ENCODE data around the gene NAGK.

Gene NAGK

GRCh38 chr2:71121479-71121878 is 53.0 kb downstream of the NAGK start:
- Histone ChIP-seq H3K36me3 (ENCODE audit: insufficient read depth, low read length) (peaks cover 35% of the 10 kb centered on the region; the same call in 1 of the 2 replicates), H3K4me3 (ENCODE audit: low read depth in 1 of 2, low read length in 2 of 2) (no peak overlapping the region)

GRCh38 chr2:71122387-71123298 is 54.2 kb downstream of the NAGK start:
- Histone ChIP-seq H3K27me3 (ENCODE audit: insufficient read depth, low read length, poor library complexity) (no peaks in the 10 kb centered on the region), H3K79me2 (ENCODE audit: insufficient read depth, low read length) (peaks cover 12% of the 10 kb centered on the region), H3K9me3 (ENCODE audit: insufficient read depth, low read length, severe bottlenecking) (no peaks in the 10 kb centered on the region), H4K20me1 (ENCODE audit: insufficient read depth, low read length) (no peaks in the 10 kb centered on the region; the same call in 1 of the 2 replicates), H3K4me3 (ENCODE audit: low read depth in 1 of 2, low read length in 2 of 2) (no peak overlapping the region), H3K36me3 (ENCODE audit: insufficient read depth, low read length) (peaks cover 33% of the 10 kb centered on the region; the same call in 1 of the 2 replicates), H2AFZ (ENCODE audit: low read depth, low read length) (no peak overlapping the region), H3K4me1 (ENCODE audit: insufficient read depth, low read length) (peaks cover 6% of the 10 kb centered on the region), H3K4me2 (ENCODE audit: insufficient read depth, low read length) (no peak overlapping the region), H3K27ac (ENCODE audit: low read length) (no peak overlapping the region), H3K9ac (ENCODE audit: low read depth, low read length) (no peak overlapping the region)
- DNase-seq, result no peak
- no peak for TF ChIP-seq CTCF (IDR thresholded peaks at IDR 0.05; ENCODE audit: borderline replicate concordance, extremely low read depth, low read length, poor library complexity, severe bottlenecking)
- TF ChIP-seq EZH2 (IDR thresholded peaks at IDR 0.05; ENCODE audit: borderline replicate concordance, low read depth, low read length, severe bottlenecking), result no peak
- no peak for ATAC-seq (ENCODE audit: insufficient read depth, low read depth)

More at GRCh38 chr2:71121479-71121878, 53.0 kb downstream of the NAGK start:
- peaks cover 6% of the 10 kb centered on the region; the same call in 1 of the 2 replicates for H3K79me2 ChIP-seq (ENCODE audit: insufficient read depth, low read length)
- no peaks in the 10 kb centered on the region for H3K9me3 ChIP-seq (ENCODE audit: insufficient read depth, low read length, severe bottlenecking)
- no peaks in the 10 kb centered on the region for H3K4me1 ChIP-seq (ENCODE audit: insufficient read depth, low read length)
- H4K20me1 ChIP-seq (ENCODE audit: insufficient read depth, low read length), result no peaks in the 10 kb centered on the region; the same call in 1 of the 2 replicates
- H3K9ac ChIP-seq (ENCODE audit: low read depth, low read length), result no peak overlapping the region
- no peak overlapping the region for H3K4me2 ChIP-seq (ENCODE audit: insufficient read depth, low read length)
- DNase-seq, result no peak
- no peak overlapping the region for H2AFZ ChIP-seq (ENCODE audit: low read depth, low read length)
- H3K27ac ChIP-seq (ENCODE audit: low read length), result no peak overlapping the region
- ATAC-seq (ENCODE audit: insufficient read depth, low read depth), result no peak
- TF ChIP-seq EZH2 (IDR thresholded peaks at IDR 0.05; ENCODE audit: borderline replicate concordance, low read depth, low read length, severe bottlenecking), result no peak
- TF ChIP-seq CTCF (IDR thresholded peaks at IDR 0.05; ENCODE audit: borderline replicate concordance, extremely low read depth, low read length, poor library complexity, severe bottlenecking), result no peak
- H3K27me3 ChIP-seq (ENCODE audit: insufficient read depth, low read length, poor library complexity), result no peaks in the 10 kb centered on the region

GRCh38 chr2:71125506-71126294 is 57.3 kb downstream of the NAGK start:
- H3K4me2 ChIP-seq (ENCODE audit: insufficient read depth, low read length), result no peak overlapping the region
- H3K36me3 ChIP-seq (ENCODE audit: insufficient read depth, low read length), result peaks cover 27% of the 10 kb centered on the region
- peaks cover 23% of the 10 kb centered on the region for H3K4me1 ChIP-seq (ENCODE audit: insufficient read depth, low read length)
- H3K9me3 ChIP-seq (ENCODE audit: insufficient read depth, low read length, severe bottlenecking), result no peaks in the 10 kb centered on the region
- no peak overlapping the region for H3K9ac ChIP-seq (ENCODE audit: low read depth, low read length)
- H4K20me1 ChIP-seq (ENCODE audit: insufficient read depth, low read length), result no peaks in the 10 kb centered on the region
- no peak for TF ChIP-seq CTCF (IDR thresholded peaks at IDR 0.05; ENCODE audit: borderline replicate concordance, extremely low read depth, low read length, poor library complexity, severe bottlenecking)
- no peak for TF ChIP-seq EZH2 (IDR thresholded peaks at IDR 0.05; ENCODE audit: borderline replicate concordance, low read depth, low read length, severe bottlenecking)
- H3K79me2 ChIP-seq (ENCODE audit: insufficient read depth, low read length), result peaks cover 36% of the 10 kb centered on the region
- ATAC-seq (ENCODE audit: insufficient read depth, low read depth) (no peak), DNase-seq (no peak)
- H2AFZ ChIP-seq (ENCODE audit: low read depth, low read length), result no peak overlapping the region
- H3K27me3 ChIP-seq (ENCODE audit: insufficient read depth, low read length, poor library complexity), result no peaks in the 10 kb centered on the region
- no peak overlapping the region for H3K4me3 ChIP-seq (ENCODE audit: low read depth in 1 of 2, low read length in 2 of 2)
- no peak overlapping the region for H3K27ac ChIP-seq (ENCODE audit: low read length)
